ENCODE measurements around the gene HBEGF.

Gene HBEGF

DNA sequence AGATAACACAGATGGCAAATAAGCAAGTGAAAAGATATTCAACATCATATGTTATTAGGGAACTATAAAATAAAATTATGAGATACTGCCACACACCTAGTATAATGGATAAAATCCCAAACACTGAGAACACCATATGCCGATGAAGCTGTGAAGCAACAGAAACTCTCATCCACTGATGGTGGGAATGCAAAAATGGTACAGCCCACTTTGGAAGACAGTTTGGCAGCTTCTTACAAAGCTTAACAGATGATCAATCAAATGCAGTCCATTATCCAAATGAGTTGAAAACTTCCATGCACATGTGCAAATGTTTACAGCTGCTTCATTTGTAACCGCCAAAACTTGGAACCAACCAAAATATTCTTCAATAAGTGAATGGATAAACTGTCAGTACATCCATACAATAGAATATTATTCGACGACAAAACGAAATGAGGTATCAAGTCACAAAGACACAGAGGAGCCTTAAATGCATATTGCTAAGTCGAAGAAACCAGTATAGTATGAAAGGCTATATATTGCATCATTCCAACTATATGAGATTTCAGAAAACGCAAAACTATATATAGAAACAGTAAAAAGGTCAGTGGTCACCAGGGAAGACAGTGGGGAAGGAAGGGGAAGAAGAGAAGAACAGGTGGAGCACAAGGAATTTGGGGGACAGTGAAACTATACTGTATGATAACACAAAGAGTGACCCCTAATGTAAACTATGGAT is 58.4 kb downstream of the HBEGF start:
- no peak overlapping the region for H3K14ac ChIP-seq (ENCODE audit: low read length)
- H4K12ac ChIP-seq (ENCODE audit: low read depth, low read length), result no peak overlapping the region
- H2BK120ac ChIP-seq (ENCODE audit: insufficient read depth, low read length, poor library complexity), result no peak overlapping the region
- H2BK12ac ChIP-seq (ENCODE audit: low read length), result no peak overlapping the region
- no peak overlapping the region for H2BK5ac ChIP-seq (ENCODE audit: low read depth, low read length, poor library complexity)
- H3K36me3 ChIP-seq (ENCODE audit: control insufficient read depth in 1 of 2, insufficient read depth in 2 of 2, low read length in 2 of 2), result no peaks in the 10 kb centered on the region
- no peaks in the 10 kb centered on the region for H3K79me2 ChIP-seq (ENCODE audit: control insufficient read depth, insufficient read depth, low read length, poor library complexity)
- no peak overlapping the region for H2AK5ac ChIP-seq (ENCODE audit: low read length)
- no CpG with 5 or more reads among the region's 7 CpGs for WGBS (ENCODE audit: extremely low coverage, insufficient coverage, insufficient read length)
- no peak overlapping the region for H3K4me2 ChIP-seq (ENCODE audit: low read length)
- no peaks in the 10 kb centered on the region for H3K4me1 ChIP-seq (ENCODE audit: control insufficient read depth in 1 of 2, insufficient read depth in 2 of 2, low read length in 2 of 2)
- no peaks in the 10 kb centered on the region for H3K27me3 ChIP-seq (ENCODE audit: insufficient read depth, low read length)
- H3K4me3 ChIP-seq (ENCODE audit: low read depth, low read length), result no peak overlapping the region
- no peak overlapping the region for H4K91ac ChIP-seq (ENCODE audit: low read depth, low read length)
- H3K18ac ChIP-seq (ENCODE audit: low read length), result no peak overlapping the region
- H4K8ac ChIP-seq (ENCODE audit: low read depth, low read length), result no peak overlapping the region
- no peak overlapping the region for H3K23ac ChIP-seq (ENCODE audit: low read length)
- DNase-seq, result no peak
- no peaks in the 10 kb centered on the region for H3K9me3 ChIP-seq (ENCODE audit: insufficient read depth, low read depth, low read length)
- no peak overlapping the region for H3K4ac ChIP-seq (ENCODE audit: low read depth, low read length)
- H2AFZ ChIP-seq (ENCODE audit: insufficient read depth, low read length, poor library complexity), result no peak overlapping the region
- no peaks in the 10 kb centered on the region for H3K79me1 ChIP-seq (ENCODE audit: low read length)
- H3K27ac ChIP-seq (ENCODE audit: low read depth, low read length), result no peak overlapping the region
- no peak overlapping the region for H3K9ac ChIP-seq (ENCODE audit: low read length)

DNA sequence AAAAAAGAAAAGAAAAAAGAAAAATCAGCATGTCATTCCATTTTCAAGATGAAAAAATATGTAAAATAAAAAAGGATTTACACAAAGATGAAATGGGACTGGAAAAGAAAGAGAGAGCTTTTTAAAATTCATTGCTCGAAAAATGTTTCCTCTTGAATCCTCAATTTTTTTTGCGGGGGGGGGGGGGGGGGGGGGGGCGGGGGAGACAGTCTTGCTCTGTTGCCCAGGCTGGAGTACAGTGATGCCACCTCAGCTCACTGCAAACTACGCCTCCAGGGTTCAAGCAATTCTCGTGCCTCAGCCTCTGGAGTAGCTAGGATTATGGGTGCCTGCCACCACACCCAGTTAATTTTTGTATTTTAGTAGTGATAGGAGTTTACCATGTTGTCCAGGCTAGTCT is 60.0 kb downstream of the HBEGF start:
- Histone ChIP-seq H3K4me1 (ENCODE audit: control insufficient read depth in 1 of 2, insufficient read depth in 2 of 2, low read length in 2 of 2) (no peaks in the 10 kb centered on the region), H3K9ac (ENCODE audit: low read length) (no peak overlapping the region), H3K9me3 (ENCODE audit: insufficient read depth, low read depth, low read length) (no peaks in the 10 kb centered on the region), H2BK120ac (ENCODE audit: insufficient read depth, low read length, poor library complexity) (no peak overlapping the region), H2BK5ac (ENCODE audit: low read depth, low read length, poor library complexity) (no peak overlapping the region), H2AFZ (ENCODE audit: insufficient read depth, low read length, poor library complexity) (no peak overlapping the region), H2AK5ac (ENCODE audit: low read length) (no peak overlapping the region), H3K18ac (ENCODE audit: low read length) (no peak overlapping the region), H3K27me3 (ENCODE audit: insufficient read depth, low read length) (no peaks in the 10 kb centered on the region), H3K14ac (ENCODE audit: low read length) (no peak overlapping the region), H2BK12ac (ENCODE audit: low read length) (no peak overlapping the region), H3K79me2 (ENCODE audit: control insufficient read depth, insufficient read depth, low read length, poor library complexity) (no peaks in the 10 kb centered on the region), H4K12ac (ENCODE audit: low read depth, low read length) (peak overlapping the region; percentile 9), H4K8ac (ENCODE audit: low read depth, low read length) (no peak overlapping the region), H3K23ac (ENCODE audit: low read length) (no peak overlapping the region), H3K4ac (ENCODE audit: low read depth, low read length) (peak overlapping the region; percentile 55), H4K91ac (ENCODE audit: low read depth, low read length) (no peak overlapping the region), H3K79me1 (ENCODE audit: low read length) (no peaks in the 10 kb centered on the region), H3K27ac (ENCODE audit: low read depth, low read length) (no peak overlapping the region), H3K4me3 (ENCODE audit: low read depth, low read length) (no peak overlapping the region), H3K36me3 (ENCODE audit: control insufficient read depth in 1 of 2, insufficient read depth in 2 of 2, low read length in 2 of 2) (no peaks in the 10 kb centered on the region), H3K4me2 (ENCODE audit: low read length) (no peak overlapping the region)
- no CpG with 5 or more reads among the region's 5 CpGs for WGBS (ENCODE audit: extremely low coverage, insufficient coverage, insufficient read length)
- DNase-seq, result no peak

DNA sequence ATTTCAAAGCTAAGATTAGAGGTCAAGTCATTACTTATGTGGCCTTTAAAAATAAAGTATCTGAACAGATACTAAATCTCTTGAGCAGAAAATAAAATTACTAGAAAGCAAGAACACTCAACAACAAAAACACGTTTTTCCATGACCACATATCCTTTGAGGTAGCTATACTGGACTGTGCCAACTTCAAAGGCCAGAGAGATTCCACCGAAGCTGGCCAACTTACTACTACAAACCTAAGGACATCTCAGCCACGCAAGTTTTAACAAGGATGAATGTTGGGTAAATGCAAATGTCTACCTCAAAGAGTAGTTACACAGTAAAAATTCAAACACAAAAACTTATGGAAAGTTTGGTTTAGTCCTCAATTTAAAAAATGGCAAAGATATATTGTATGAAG is 62.4 kb downstream of the HBEGF start:
- H3K27ac ChIP-seq (ENCODE audit: low read depth, low read length), result no peak overlapping the region
- H3K23ac ChIP-seq (ENCODE audit: low read length), result no peak overlapping the region
- H3K4ac ChIP-seq (ENCODE audit: low read depth, low read length), result no peak overlapping the region
- no peak overlapping the region for H3K18ac ChIP-seq (ENCODE audit: low read length)
- no peak overlapping the region for H2BK5ac ChIP-seq (ENCODE audit: low read depth, low read length, poor library complexity)
- WGBS (ENCODE audit: extremely low coverage, insufficient coverage, insufficient read length), result no CpG with 5 or more reads among the region's 3 CpGs
- no peak overlapping the region for H3K4me3 ChIP-seq (ENCODE audit: low read depth, low read length)
- no peak overlapping the region for H2AK5ac ChIP-seq (ENCODE audit: low read length)
- no peaks in the 10 kb centered on the region for H3K79me1 ChIP-seq (ENCODE audit: low read length)
- no peak overlapping the region for H3K4me2 ChIP-seq (ENCODE audit: low read length)
- no peak overlapping the region for H3K14ac ChIP-seq (ENCODE audit: low read length)
- no peak overlapping the region for H2BK120ac ChIP-seq (ENCODE audit: insufficient read depth, low read length, poor library complexity)
- no peak overlapping the region for H4K8ac ChIP-seq (ENCODE audit: low read depth, low read length)
- no peak overlapping the region for H4K12ac ChIP-seq (ENCODE audit: low read depth, low read length)
- H3K79me2 ChIP-seq (ENCODE audit: control insufficient read depth, insufficient read depth, low read length, poor library complexity), result no peaks in the 10 kb centered on the region
- no peak overlapping the region for H4K91ac ChIP-seq (ENCODE audit: low read depth, low read length)
- H2BK12ac ChIP-seq (ENCODE audit: low read length), result no peak overlapping the region
- H3K36me3 ChIP-seq (ENCODE audit: control insufficient read depth in 1 of 2, insufficient read depth in 2 of 2, low read length in 2 of 2), result peaks cover 4% of the 10 kb centered on the region in 2 experiments
- no peak for DNase-seq
- H3K4me1 ChIP-seq (ENCODE audit: control insufficient read depth in 1 of 2, insufficient read depth in 2 of 2, low read length in 2 of 2), result no peaks in the 10 kb centered on the region
- no peaks in the 10 kb centered on the region for H3K9me3 ChIP-seq (ENCODE audit: insufficient read depth, low read depth, low read length)
- H2AFZ ChIP-seq (ENCODE audit: insufficient read depth, low read length, poor library complexity), result no peak overlapping the region
- no peaks in the 10 kb centered on the region for H3K27me3 ChIP-seq (ENCODE audit: insufficient read depth, low read length)
- H3K9ac ChIP-seq (ENCODE audit: low read length), result no peak overlapping the region

Data from trophoblast cell (in vitro differentiated cells and primary cell).